ENCODE data around the gene SRP54. TPM values are rescaled to one million over a fixed set of nuclear protein-coding genes. Genes with fewer than 3 reads are reported as not detected.

SRP54 gene
- total RNA-seq, 1 donor from 2014 or later: 37.6 TPM

- peak overlapping the region; percentile 63 to 98 for H3K4me3 ChIP-seq
- no peak for DNase-seq (ENCODE audit: extremely low spot score in 2 of 2)
- peaks cover 36% of the 10 kb centered on the region for H3K4me1 ChIP-seq
- H3K27ac ChIP-seq: peak overlapping the region; percentile 97
- intact Hi-C loops (cut with DNase I): no loop called here
- H3K9me3 ChIP-seq: no peaks in the 10 kb centered on the region
- H3K36me3 ChIP-seq: no peaks in the 10 kb centered on the region
- no peaks in the 10 kb centered on the region for H3K27me3 ChIP-seq
- no peak for TF ChIP-seq POLR2AphosphoS5 (IDR thresholded peaks at IDR 0.05; ENCODE audit: insufficient read depth in 1 of 2, low read depth in 1 of 2)
- no peak for TF ChIP-seq POLR2A (IDR thresholded peaks at IDR 0.05)
- TF ChIP-seq CTCF (IDR thresholded peaks at IDR 0.05): no peak
Observed at GRCh38 chr14:34980337-34980900, 2.4 kb upstream of the SRP54 start.

DNA sequence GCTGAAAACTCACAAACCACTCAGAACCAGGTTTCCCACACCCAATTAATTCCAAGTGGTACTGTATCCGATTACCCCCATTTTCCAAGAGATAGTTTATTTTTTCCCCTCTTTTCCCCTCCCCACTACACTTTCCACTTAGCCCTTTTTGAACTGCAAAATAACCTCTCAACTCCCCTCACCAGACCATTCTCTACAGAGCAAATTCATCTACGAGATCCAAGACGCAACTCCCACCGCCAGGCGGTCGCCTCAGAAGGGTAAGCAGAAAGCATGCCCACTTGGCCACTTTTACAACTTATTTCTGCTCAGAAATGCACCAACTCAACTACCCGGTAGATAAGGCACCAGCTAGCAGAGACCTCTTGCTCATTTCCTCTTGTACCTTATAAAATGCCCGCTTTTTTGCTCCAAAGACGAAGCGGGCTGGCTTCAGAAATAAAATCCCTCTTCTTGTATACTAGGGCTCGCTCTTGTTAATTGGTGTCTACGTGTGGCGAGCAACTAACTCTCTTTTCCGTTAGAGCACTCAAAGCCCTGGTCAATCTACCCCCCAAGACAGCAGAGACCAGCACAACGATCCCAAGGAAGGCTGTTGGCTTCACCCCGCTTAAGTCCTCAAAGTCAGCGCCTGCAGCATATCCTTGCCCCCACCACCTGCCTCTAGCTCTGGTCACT, 910 bp upstream of the SRP54 start:
- TF ChIP-seq POLR2AphosphoS5 (IDR thresholded peaks at IDR 0.05; ENCODE audit: insufficient read depth in 1 of 2, low read depth in 1 of 2) (no peak), CTCF (IDR thresholded peaks at IDR 0.05) (no peak), POLR2A (IDR thresholded peaks at IDR 0.05) (no peak)
- no peaks in the 10 kb centered on the region for H3K9me3 ChIP-seq
- peak overlapping the region; percentile 97 for H3K27ac ChIP-seq
- peak overlapping the region; percentile 63 to 98 for H3K4me3 ChIP-seq
- no peaks in the 10 kb centered on the region for H3K36me3 ChIP-seq
- H3K27me3 ChIP-seq: no peaks in the 10 kb centered on the region
- H3K4me1 ChIP-seq: peaks cover 50% of the 10 kb centered on the region
- DNase-seq (ENCODE audit: extremely low spot score in 2 of 2): no peak
- intact Hi-C loops (cut with DNase I): loop anchor here (2.0 kb wide), 2 partner anchors 65 to 107 kb away; partner anchors contain the start of genes BAZ1A and FAM177A1

GRCh38 chr14:34983148-34983760, 462 bp downstream of the SRP54 start:
- H3K4me1 ChIP-seq: peaks cover 59% of the 10 kb centered on the region
- H3K9me3 ChIP-seq: no peaks in the 10 kb centered on the region
- H3K27me3 ChIP-seq: no peaks in the 10 kb centered on the region
- H3K36me3 ChIP-seq: no peaks in the 10 kb centered on the region
- H3K27ac ChIP-seq: peak overlapping the region; percentile 97
- H3K4me3 ChIP-seq: peak overlapping the region; percentile 63 to 98
- TF ChIP-seq CTCF (IDR thresholded peaks at IDR 0.05) (no peak), POLR2AphosphoS5 (IDR thresholded peaks at IDR 0.05; ENCODE audit: insufficient read depth in 1 of 2, low read depth in 1 of 2) (no peak), POLR2A (IDR thresholded peaks at IDR 0.05) (no peak)
- DNase-seq (ENCODE audit: extremely low spot score in 2 of 2): no peak
- intact Hi-C loops (cut with DNase I): loop anchor here (2.0 kb wide), 2 partner anchors 64 to 108 kb away; partner anchors contain the start of genes BAZ1A and FAM177A1

DNA sequence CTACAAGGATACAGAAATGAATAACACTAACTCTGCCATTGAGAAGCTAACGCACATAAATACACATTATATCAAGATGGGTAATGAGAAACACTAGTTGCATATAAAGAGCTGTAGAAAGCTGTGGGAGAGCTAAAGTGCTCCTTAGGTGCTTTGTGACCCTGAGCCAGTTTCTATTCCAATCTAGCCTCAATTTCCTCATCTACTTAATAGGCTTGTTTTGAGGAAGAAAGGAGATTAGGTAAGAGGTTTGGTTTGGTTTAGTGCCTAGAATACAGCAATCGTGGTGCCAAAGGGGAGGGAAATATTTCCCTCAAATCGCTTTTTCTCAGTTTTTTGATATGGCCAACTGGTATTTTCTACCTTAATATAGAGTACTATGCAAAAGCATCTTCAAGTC, 994 bp downstream of the SRP54 start:
- intact Hi-C loops (cut with DNase I): loop anchor here (2.0 kb wide), 2 partner anchors 63 to 109 kb away; partner anchors contain the start of genes BAZ1A and FAM177A1
- Histone ChIP-seq H3K27ac (peak overlapping the region; percentile 97), H3K4me1 (peaks cover 59% of the 10 kb centered on the region), H3K36me3 (no peaks in the 10 kb centered on the region), H3K27me3 (no peaks in the 10 kb centered on the region), H3K4me3 (peak overlapping the region; percentile 63 to 98), H3K9me3 (no peaks in the 10 kb centered on the region)
- TF ChIP-seq CTCF (IDR thresholded peaks at IDR 0.05) (no peak), POLR2A (IDR thresholded peaks at IDR 0.05) (no peak), POLR2AphosphoS5 (IDR thresholded peaks at IDR 0.05; ENCODE audit: insufficient read depth in 1 of 2, low read depth in 1 of 2) (no peak)
- no peak for DNase-seq (ENCODE audit: extremely low spot score in 2 of 2)
